Keratinocyte (primary cell): ENCODE results near the gene MEIS3. TPM values are rescaled to one million over a fixed set of nuclear protein-coding genes. Genes with fewer than 3 reads are reported as not detected.

Experiments used
- DNase-seq: peaks from one replicate; pipeline ENCODE4 v3.0.0-alpha.2; 2011; ENCODE audit warnings: low read depth, missing footprints, low spot score
- FAIRE-seq: peaks from 2 replicates; lab custom pipeline; 2011; peaks lifted over from hg19 to GRCh38; lab: Jason Lieb, UNC
- H2AFZ ChIP-seq: 2 replicates; pipeline ENCODE4 v1.6.0; 2012; ENCODE audit warnings: low read length, control low read depth, inconsistent platforms; ENCODE audit not compliant: control insufficient read depth
- H3K27ac ChIP-seq: 2 replicates; pipeline ENCODE4 v1.5.1; 2011; ENCODE audit warnings: low read length; ENCODE audit not compliant: control insufficient read depth, insufficient read depth
- H3K27me3 ChIP-seq: 3 replicates; pipeline ENCODE4 v1.6.0; 2011; ENCODE audit warnings: low read length; ENCODE audit not compliant: control insufficient read depth, insufficient read depth; ENCODE audit errors: extremely low read depth
- H3K36me3 ChIP-seq, 2 experiments: 2 replicates in 1 of 2; 3 replicates in 1 of 2; pipeline ENCODE4 v1.5.1; 2011; ENCODE audit warnings: low read length in 2 of 2, mild to moderate bottlenecking in 1 of 2; ENCODE audit not compliant: control insufficient read depth in 2 of 2, insufficient read depth in 2 of 2; ENCODE audit errors: extremely low read depth in 1 of 2
- H3K4me1 ChIP-seq: 3 replicates; pipeline ENCODE4 v1.5.1; 2011; ENCODE audit warnings: low read length; ENCODE audit not compliant: control insufficient read depth, insufficient read depth; ENCODE audit errors: extremely low read depth
- H3K4me2 ChIP-seq: 3 replicates; pipeline ENCODE4 v1.6.0; 2011; ENCODE audit warnings: low read depth, low read length; ENCODE audit not compliant: control insufficient read depth, insufficient read depth; ENCODE audit errors: extremely low read depth
- H3K4me3 ChIP-seq, 3 experiments: fragments of 200-600 bp in 1 of 3; sonication (generic) in 1 of 3; 2 replicates in 2 of 3; 3 replicates in 1 of 3; pipeline ENCODE4 v1.5.1; 2011 to 2016; ENCODE audit warnings: low read length in 3 of 3, mild to moderate bottlenecking in 3 of 3, control low read depth in 2 of 3, inconsistent platforms in 1 of 3, low read depth in 1 of 3, mixed read lengths in 1 of 3, mixed run types in 1 of 3, moderate library complexity in 1 of 3; ENCODE audit not compliant: control insufficient read depth in 2 of 3, insufficient read depth in 2 of 3; ENCODE audit errors: extremely low read depth in 1 of 3
- H3K79me2 ChIP-seq: 2 replicates; pipeline ENCODE4 v1.6.0; 2012; ENCODE audit warnings: low read length; ENCODE audit not compliant: control insufficient read depth, insufficient read depth
- H3K9ac ChIP-seq: 3 replicates; pipeline ENCODE4 v1.6.0; 2011; ENCODE audit warnings: low read length; ENCODE audit not compliant: control insufficient read depth, insufficient read depth; ENCODE audit errors: extremely low read depth
- H3K9me1 ChIP-seq: 3 replicates; pipeline ENCODE4 v1.6.0; 2011; ENCODE audit warnings: low read length; ENCODE audit not compliant: control insufficient read depth, insufficient read depth; ENCODE audit errors: extremely low read depth
- H3K9me3 ChIP-seq: 2 replicates; pipeline ENCODE4 v1.5.1; 2012; ENCODE audit warnings: low read depth, low read length; ENCODE audit not compliant: control insufficient read depth
- H4K20me1 ChIP-seq: 3 replicates; pipeline ENCODE4 v1.6.0; 2011; ENCODE audit warnings: low read length; ENCODE audit not compliant: control insufficient read depth, insufficient read depth; ENCODE audit errors: extremely low read depth
- EZH2 ChIP-seq: IDR thresholded peaks from one replicate; pipeline ENCODE4 v1.6.1; 2012; ENCODE audit warnings: inconsistent platforms, mild to moderate bottlenecking, low read length, moderate library complexity
- dilution Hi-C: fragments of 300-500 bp; cut with MboI; formaldehyde crosslinking; loops from one replicate; pipeline ENCODE4 v1.7.0; 2020; ENCODE audit warnings: low sequenced_read_pairs; ENCODE audit not compliant: extremely low pct_ligation_motif_present
- polyA plus RNA-seq, 5 experiments: library from polyadenylated mRNA; depleted of rRNA in 3 of 5; stranded (reverse) in 3 of 5; stranded (forward) in 1 of 5; unstranded in 1 of 5; fragments of >200 nt; gene quantifications; 1 replicate in 1 of 5; 2 replicates in 3 of 5; 3 replicates in 1 of 5; pipeline versions ENCODE4 v1.2.1 to v1.2.3, GENCODE V29; 2011 to 2012; ENCODE audit warnings: missing spikeins in 2 of 5, low read depth in 1 of 5, low replicate concordance in 1 of 5
- TF ChIP-seq, protein P1 (sequence below), 3 experiments: IDR thresholded peaks in 1 of 3; conservative IDR thresholded peaks in 1 of 3; optimal IDR thresholded peaks in 1 of 3; 2 replicates in 2 of 3; 3 replicates in 1 of 3; pipeline versions ENCODE3 to v1.5.1; 2011; ENCODE audit warnings: low read length in 3 of 3, mild to moderate bottlenecking in 3 of 3, moderate library complexity in 2 of 3, control low read depth in 1 of 3, inconsistent platforms in 1 of 3; ENCODE audit not compliant: insufficient read depth in 2 of 3; ENCODE audit errors: extremely low read depth in 1 of 3

Gene MEIS3
- polyA plus RNA-seq, 1 donor (not counting 4 experiments of a cell fraction or from before 2014, with no cell fraction given), result 1.7 TPM

- no peaks in the 10 kb centered on the region for H4K20me1 ChIP-seq
- H3K79me2 ChIP-seq, result no peaks in the 10 kb centered on the region
- no peak overlapping the region for H3K27ac ChIP-seq
- no peak overlapping the region for H3K9ac ChIP-seq
- no peak overlapping the region for H2AFZ ChIP-seq
- no peak overlapping the region for H3K4me3 ChIP-seq
- dilution Hi-C loops, result no loop called here
- TF ChIP-seq, protein P1, sequence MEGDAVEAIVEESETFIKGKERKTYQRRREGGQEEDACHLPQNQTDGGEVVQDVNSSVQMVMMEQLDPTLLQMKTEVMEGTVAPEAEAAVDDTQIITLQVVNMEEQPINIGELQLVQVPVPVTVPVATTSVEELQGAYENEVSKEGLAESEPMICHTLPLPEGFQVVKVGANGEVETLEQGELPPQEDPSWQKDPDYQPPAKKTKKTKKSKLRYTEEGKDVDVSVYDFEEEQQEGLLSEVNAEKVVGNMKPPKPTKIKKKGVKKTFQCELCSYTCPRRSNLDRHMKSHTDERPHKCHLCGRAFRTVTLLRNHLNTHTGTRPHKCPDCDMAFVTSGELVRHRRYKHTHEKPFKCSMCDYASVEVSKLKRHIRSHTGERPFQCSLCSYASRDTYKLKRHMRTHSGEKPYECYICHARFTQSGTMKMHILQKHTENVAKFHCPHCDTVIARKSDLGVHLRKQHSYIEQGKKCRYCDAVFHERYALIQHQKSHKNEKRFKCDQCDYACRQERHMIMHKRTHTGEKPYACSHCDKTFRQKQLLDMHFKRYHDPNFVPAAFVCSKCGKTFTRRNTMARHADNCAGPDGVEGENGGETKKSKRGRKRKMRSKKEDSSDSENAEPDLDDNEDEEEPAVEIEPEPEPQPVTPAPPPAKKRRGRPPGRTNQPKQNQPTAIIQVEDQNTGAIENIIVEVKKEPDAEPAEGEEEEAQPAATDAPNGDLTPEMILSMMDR (optimal IDR thresholded peaks at IDR 0.05 in 1 of 3, IDR thresholded peaks at IDR 0.05 in 1 of 3, conservative IDR thresholded peaks at IDR 0.05 in 1 of 3; ENCODE audit: extremely low read depth in 1 of 3, insufficient read depth in 2 of 3, low read length in 3 of 3), result no peak
- TF ChIP-seq EZH2, result no peak
- DNase-seq (no peak), FAIRE-seq (no peak)
- no peak overlapping the region for H3K4me2 ChIP-seq
- peaks cover 23 to 33% of the 10 kb centered on the region in 2 experiments for H3K36me3 ChIP-seq
- H3K27me3 ChIP-seq, result no peaks in the 10 kb centered on the region
- H3K4me1 ChIP-seq, result no peaks in the 10 kb centered on the region
- H3K9me3 ChIP-seq, result no peaks in the 10 kb centered on the region
- H3K9me1 ChIP-seq, result no peaks in the 10 kb centered on the region
These were observed 38.2 kb downstream of the MEIS3 start for GRCh38 chr19:47381121-47381520.

DNA sequence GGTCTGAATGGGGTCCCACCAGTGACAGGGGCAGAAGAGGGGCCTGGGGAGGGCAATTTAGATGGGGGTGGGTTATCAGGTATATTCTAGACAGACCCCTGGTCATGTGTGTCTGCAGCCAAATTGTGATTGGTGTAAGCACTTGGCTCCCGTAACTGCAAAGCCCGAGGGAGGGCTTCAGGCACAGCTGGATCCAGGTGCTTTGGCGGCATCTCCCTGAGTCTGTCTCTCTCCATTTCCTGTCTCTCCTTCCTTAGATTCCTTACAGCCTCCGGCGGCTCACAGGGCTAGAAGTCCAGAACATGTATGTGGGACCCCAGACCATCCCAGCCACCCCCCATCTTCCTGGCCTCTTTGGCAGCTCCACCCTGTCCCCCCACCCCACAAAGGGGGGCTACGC lies 38.8 kb downstream of the MEIS3 start:
- no peak for FAIRE-seq
- Histone ChIP-seq H3K4me3 (no peak overlapping the region), H3K36me3 (peaks cover 23 to 36% of the 10 kb centered on the region in 2 experiments), H3K4me2 (no peak overlapping the region), H3K27me3 (no peaks in the 10 kb centered on the region), H3K9me3 (no peaks in the 10 kb centered on the region), H3K9me1 (no peaks in the 10 kb centered on the region), H3K27ac (no peak overlapping the region), H3K4me1 (no peaks in the 10 kb centered on the region), H3K9ac (no peak overlapping the region), H4K20me1 (no peaks in the 10 kb centered on the region), H2AFZ (no peak overlapping the region), H3K79me2 (no peaks in the 10 kb centered on the region)
- no peak for DNase-seq
- TF ChIP-seq EZH2, result no peak
- TF ChIP-seq, protein P1 (optimal IDR thresholded peaks at IDR 0.05 in 1 of 3, IDR thresholded peaks at IDR 0.05 in 1 of 3, conservative IDR thresholded peaks at IDR 0.05 in 1 of 3; ENCODE audit: extremely low read depth in 1 of 3, insufficient read depth in 2 of 3, low read length in 3 of 3), result no peak
- dilution Hi-C loops, result no loop called here
